Right cardiac atrium (tissue), 5 donors: ENCODE measurements around the gene C19orf44. TPM values are rescaled to one million over a fixed set of nuclear protein-coding genes. Genes with fewer than 3 reads are reported as not detected.
A peak's percentile ranks its signal among the peaks of the same experiment; 100 is the strongest.
"Not testable (repeated sequence)": the region's sequence is repeated elsewhere in the genome, so short reads cannot be mapped to it uniquely, and the experiment has no call there.

Experiments
- ATAC-seq, 2 donors: fragments of 200-7000 bp; cut with Tn5 transposase; one replicate each; pipeline versions ENCODE4 v1.8.0 to v1.9.1; 2020; ENCODE audit warnings: moderate library complexity in 2 of 2, mild to moderate bottlenecking in 1 of 2
- DNase-seq, 3 donors: peaks; one replicate each; pipeline ENCODE4 v3.0.0-alpha.2; 2020
- H3K27ac ChIP-seq: one replicate; pipeline ENCODE4 v1.5.1; 2013; ENCODE audit warnings: mild to moderate bottlenecking, low read length, control low read depth, moderate library complexity
- H3K27me3 ChIP-seq: one replicate; pipeline ENCODE4 v1.6.1; 2013; ENCODE audit not compliant: control insufficient read depth, insufficient read depth
- H3K4me1 ChIP-seq: one replicate; pipeline ENCODE4 v1.6.1; 2013; ENCODE audit warnings: low read length; ENCODE audit not compliant: control insufficient read depth, insufficient read depth
- H3K4me3 ChIP-seq: one replicate; pipeline ENCODE4 v1.5.1; 2013; ENCODE audit warnings: low read length, control low read depth
- H3K9me3 ChIP-seq: one replicate; pipeline ENCODE4 v1.6.1; 2013; ENCODE audit warnings: low read length; ENCODE audit not compliant: control insufficient read depth
- whole genome bisulfite sequencing: extraction: QIAGEN DNeasy Blood & Tissue Kit; methylation state at CpG from one replicate; pipeline ENCODE4 v1.1.7; 2013; 5-methylcytosine and 5-hydroxymethylcytosine counted together
- intact Hi-C, 4 donors: fragments of 100-400 bp; cut with DNase I; formaldehyde crosslinking; loops; one replicate each; pipeline versions ENCODE4 v1.11.0 to v1.14.0; 2022 to 2023
- polyA plus RNA-seq: library from polyadenylated mRNA; stranded (reverse); fragments of 200-250 nt; gene quantifications from one replicate; pipeline ENCODE4 v1.2.3, GENCODE V29; 2013
- total RNA-seq, 4 donors: library from RNA; stranded (reverse); fragmentation: NEBNext Ultra II Directional; extraction: Animal tissue kit (Norgen Biotek cat#: 25700); gene quantifications; one replicate each; pipeline ENCODE4 v1.2.1, GENCODE V29; 2021
- donor health status: healthy with polysubstance abuse.
- donor health status: DM: no; HTN: yes; CAD: no.
- donor health status: DM: no; HTN: no; CAD: no.
- donor health status: DM: no; HTN: yes; CAD: no; lungs with severe emphysema.
- donor health status: DM: yes; HTN: yes; CAD: no.

Gene C19orf44
- total and polyA plus RNA-seq, 5 donors = 3.3 to 4.2 (median 3.8) TPM

- intact Hi-C loops = no loop called here
- 74% methylated on average over 25 of the region's 25 CpGs for WGBS
- ATAC-seq = peak; percentile 1
- Histone ChIP-seq H3K4me3 (no peak overlapping the region), H3K27me3 (no peaks in the 10 kb centered on the region), H3K27ac (peak overlapping the region; percentile 73), H3K4me1 (peaks cover 52% of the 10 kb centered on the region), H3K9me3 (no peaks in the 10 kb centered on the region)
- no peak for DNase-seq
Measured at GRCh38 chr19:16458391-16459341, 37.5 kb upstream of the C19orf44 start.

GRCh38 chr19:16459680-16460079 is 36.5 kb upstream of the C19orf44 start:
- H3K9me3 ChIP-seq = no peaks in the 10 kb centered on the region
- WGBS = 91% methylated on average over 3 of the region's 3 CpGs
- intact Hi-C loops = no loop called here
- H3K27me3 ChIP-seq = no peaks in the 10 kb centered on the region
- ATAC-seq (no peak), DNase-seq (no peak)
- H3K27ac ChIP-seq = peak overlapping the region; percentile 73
- H3K4me3 ChIP-seq = no peak overlapping the region
- H3K4me1 ChIP-seq = peaks cover 50% of the 10 kb centered on the region

- WGBS = 78% methylated on average over 8 of the region's 8 CpGs
- no peaks in the 10 kb centered on the region for H3K9me3 ChIP-seq
- no peaks in the 10 kb centered on the region for H3K27me3 ChIP-seq
- intact Hi-C loops = no loop called here
- H3K27ac ChIP-seq = peak overlapping the region; percentile 49
- DNase-seq = peak in 1 of 3 donors; percentile 17
- no peak for ATAC-seq
- no peak overlapping the region for H3K4me3 ChIP-seq
- H3K4me1 ChIP-seq = peaks cover 50% of the 10 kb centered on the region
Measured at GRCh38 chr19:16460454-16460853, 35.7 kb upstream of the C19orf44 start.

GRCh38 chr19:16461630-16462051 is 34.6 kb upstream of the C19orf44 start:
- Histone ChIP-seq H3K4me3 (no peak overlapping the region), H3K4me1 (peaks cover 52% of the 10 kb centered on the region), H3K27ac (peak overlapping the region; percentile 69), H3K9me3 (no peaks in the 10 kb centered on the region), H3K27me3 (no peaks in the 10 kb centered on the region)
- intact Hi-C loops = no loop called here
- DNase-seq = peak; percentile 63 to 88 (median 87)
- 47% methylated on average over 9 of the region's 9 CpGs for WGBS
- ATAC-seq = peak; percentile 73 to 84

GRCh38 chr19:16462757-16463250 is 33.4 kb upstream of the C19orf44 start:
- Histone ChIP-seq H3K27me3 (no peaks in the 10 kb centered on the region), H3K27ac (peak overlapping the region; percentile 69), H3K4me3 (no peak overlapping the region), H3K9me3 (no peaks in the 10 kb centered on the region), H3K4me1 (peaks cover 41% of the 10 kb centered on the region)
- 66% methylated on average over 6 of the region's 6 CpGs for WGBS
- DNase-seq (no peak), ATAC-seq (peak in 1 of 2 donors; percentile 11)
- intact Hi-C loops = no loop called here

GRCh38 chr19:16463341-16463990 is 32.7 kb upstream of the C19orf44 start:
- intact Hi-C loops = no loop called here
- H3K9me3 ChIP-seq = no peaks in the 10 kb centered on the region
- H3K27ac ChIP-seq = peak overlapping the region; percentile 69
- no peak overlapping the region for H3K4me3 ChIP-seq
- no peaks in the 10 kb centered on the region for H3K27me3 ChIP-seq
- WGBS = 76% methylated on average over 6 of the region's 6 CpGs
- peaks cover 36% of the 10 kb centered on the region for H3K4me1 ChIP-seq
- no peak for DNase-seq
- no peak for ATAC-seq

- Histone ChIP-seq H3K27me3 (no peaks in the 10 kb centered on the region), H3K9me3 (no peaks in the 10 kb centered on the region), H3K27ac (peak overlapping the region; percentile 69), H3K4me3 (no peak overlapping the region), H3K4me1 (peaks cover 31% of the 10 kb centered on the region)
- no peak for DNase-seq
- no peak for ATAC-seq
- intact Hi-C loops = no loop called here
- WGBS = 54% methylated on average over 12 of the region's 12 CpGs
Measured at GRCh38 chr19:16463991-16464575, 32.1 kb upstream of the C19orf44 start.

- Histone ChIP-seq H3K4me3 (no peak overlapping the region), H3K27me3 (no peaks in the 10 kb centered on the region)
Measured at GRCh38 chr19:16465239-16465638, 31.0 kb upstream of the C19orf44 start.

GRCh38 chr19:16466802-16467427 is 29.3 kb upstream of the C19orf44 start:
- H3K4me1 ChIP-seq = peaks cover 28% of the 10 kb centered on the region
- DNase-seq, ATAC-seq, H3K9me3 ChIP-seq, intact Hi-C loops, H3K27me3 ChIP-seq, H3K4me3 ChIP-seq: not testable (repeated sequence)
- peak overlapping the region; percentile 64 for H3K27ac ChIP-seq
- WGBS = 76% methylated on average over 12 of the region's 12 CpGs

More at GRCh38 chr19:16465239-16465638, 31.0 kb upstream of the C19orf44 start:
- Histone ChIP-seq H3K4me1 (peaks cover 29% of the 10 kb centered on the region), H3K27ac (no peak overlapping the region), H3K9me3 (no peaks in the 10 kb centered on the region)
- intact Hi-C loops = no loop called here
- WGBS = 95% methylated on average over 5 of the region's 5 CpGs
- ATAC-seq = no peak
- DNase-seq = no peak

- Histone ChIP-seq H3K27me3 (no peaks in the 10 kb centered on the region), H3K9me3 (no peaks in the 10 kb centered on the region), H3K4me1 (peaks cover 25% of the 10 kb centered on the region), H3K4me3 (no peak overlapping the region), H3K27ac (peak overlapping the region; percentile 83)
- intact Hi-C loops = no loop called here
- DNase-seq (peak in 2 of 3 donors; percentile 73 to 79), ATAC-seq (no peak)
- WGBS = 53% methylated on average over 6 of the region's 6 CpGs
Measured at GRCh38 chr19:16467581-16467980, 28.6 kb upstream of the C19orf44 start.
